K562 (cell line): ENCODE results near the gene FOXO3. TPM values are rescaled to one million over a fixed set of nuclear protein-coding genes. Genes with fewer than 3 reads are reported as not detected.

ENCODE experiments used
- ARNT ChIP-seq, 2 experiments: fragments of 450-650 bp; IDR thresholded peaks; 2 replicates each; pipeline ENCODE4 v1.6.1; 2016; ENCODE audit warnings: mild to moderate bottlenecking in 1 of 2
- CBX1 ChIP-seq: sonication (generic); IDR thresholded peaks from 2 replicates; pipeline ENCODE4 v1.6.1; 2016; ENCODE audit warnings: antibody characterized with exemption, low read depth, mild to moderate bottlenecking
- FIP1L1 ChIP-seq: fragments of 200-400 bp; formaldehyde crosslinking; IDR thresholded peaks from 2 replicates; pipeline ENCODE4 v1.6.1; 2018; ENCODE audit warnings: mild to moderate bottlenecking, low read depth, low read length; ENCODE audit not compliant: poor library complexity, severe bottlenecking
- ILK ChIP-seq: fragments of 450-650 bp; IDR thresholded peaks from 2 replicates; pipeline ENCODE4 v1.6.1; 2016; ENCODE audit warnings: missing genetic modification characterization, low read depth, mild to moderate bottlenecking, missing compliant biosample characterization, moderate library complexity, borderline replicate concordance
- MAFF ChIP-seq: IDR thresholded peaks from 2 replicates; pipeline ENCODE4 v1.6.1; 2012; ENCODE audit warnings: low read length, improper control_type of control experiment
- NR2C1 ChIP-seq, 2 experiments: fragments of 450-650 bp; IDR thresholded peaks; 2 replicates each; pipeline ENCODE4 v1.6.1; 2017; ENCODE audit warnings: mild to moderate bottlenecking in 2 of 2, antibody characterized with exemption in 1 of 2, inconsistent platforms in 1 of 2, missing compliant biosample characterization in 1 of 2, missing genetic modification characterization in 1 of 2
- SNIP1 ChIP-seq: fragments of 450-650 bp; IDR thresholded peaks from 2 replicates; pipeline ENCODE4 v1.7.1; 2017; ENCODE audit warnings: low read depth, mild to moderate bottlenecking
- YY1 ChIP-seq, 3 experiments: IDR thresholded peaks; 2 replicates each; pipeline ENCODE4 v1.6.1; 2011; ENCODE audit warnings: low read length in 2 of 3, mild to moderate bottlenecking in 2 of 3, moderate library complexity in 2 of 3, borderline replicate concordance in 1 of 3, control low read depth in 1 of 3, low read depth in 1 of 3; ENCODE audit not compliant: insufficient read depth in 3 of 3, insufficient replicate concordance in 2 of 3, control insufficient read depth in 1 of 3, insufficient read length in 1 of 3; ENCODE audit errors: extremely low read depth in 1 of 3
- ZFP36 ChIP-seq: fragments of 150-350 bp; IDR thresholded peaks from 2 replicates; pipeline ENCODE4 v1.6.1; 2018; ENCODE audit warnings: low read length, low read depth; ENCODE audit not compliant: partially characterized antibody
- ZNF175 ChIP-seq: fragments of 200-800 bp; sonication (Bioruptor generic); IDR thresholded peaks from 2 replicates; pipeline ENCODE4 v1.6.1; 2016; ENCODE audit warnings: low read depth, mild to moderate bottlenecking, missing genetic modification characterization, missing compliant biosample characterization
- ZNF644 ChIP-seq: fragments of 200-800 bp; sonication (Bioruptor generic); IDR thresholded peaks from 2 replicates; pipeline ENCODE4 v1.6.1; 2016; ENCODE audit warnings: low read depth, missing genetic modification characterization, missing compliant biosample characterization
- polyA plus RNA-seq, 8 experiments: library from polyadenylated mRNA; depleted of rRNA in 4 of 8; stranded (reverse) in 5 of 8; unstranded in 3 of 8; fragments of >200 nt; fragmentation: Nextera tagmentation in 2 of 8; fragmentation: Illumina TruSeq in 1 of 8; extraction: Ambion mirVana in 2 of 8; extraction: Trizol in 1 of 8; gene quantifications; 2 replicates each; pipeline versions ENCODE4 v1.2.1 to v1.2.3, GENCODE V29; 2011 to 2014; ENCODE audit warnings: inconsistent platforms in 1 of 8, missing spikeins in 1 of 8
- total RNA-seq, 7 experiments: library from RNA; depleted of rRNA in 6 of 7; stranded (reverse); fragments of >200 nt in 6 of 7; fragmentation: Illumina TruSeq in 2 of 7; extraction: Trizol in 2 of 7; gene quantifications; 2 replicates each; pipeline versions ENCODE4 v1.2.1 to v1.2.3, GENCODE V29; 2011 to 2021; ENCODE audit warnings: low replicate concordance in 1 of 7
- TF ChIP-seq, protein P1 (sequence below): sonication (generic); formaldehyde crosslinking; IDR thresholded peaks from 2 replicates; pipeline ENCODE4 v1.5.0; 2020; ENCODE audit warnings: missing genetic modification reagents
- TF ChIP-seq, protein P2 (sequence below), 3 experiments: fragments of 200-800 bp in 1 of 3; sonication (Bioruptor generic) in 1 of 3; sonication (generic) in 1 of 3; formaldehyde crosslinking in 1 of 3; IDR thresholded peaks; 2 replicates each; pipeline versions ENCODE4 v1.6.1 to v1.8.0; 2016 to 2022; ENCODE audit warnings: mild to moderate bottlenecking in 2 of 3, missing compliant biosample characterization in 2 of 3, missing genetic modification characterization in 2 of 3, missing genetic modification reagents in 1 of 3

Gene FOXO3
- total and polyA plus RNA-seq, 9 of the 15 experiments (the other 6 are each of a cell fraction or from before 2014, with no cell fraction given) = 3.0 to 14.6 (median 6.0) TPM

DNA sequence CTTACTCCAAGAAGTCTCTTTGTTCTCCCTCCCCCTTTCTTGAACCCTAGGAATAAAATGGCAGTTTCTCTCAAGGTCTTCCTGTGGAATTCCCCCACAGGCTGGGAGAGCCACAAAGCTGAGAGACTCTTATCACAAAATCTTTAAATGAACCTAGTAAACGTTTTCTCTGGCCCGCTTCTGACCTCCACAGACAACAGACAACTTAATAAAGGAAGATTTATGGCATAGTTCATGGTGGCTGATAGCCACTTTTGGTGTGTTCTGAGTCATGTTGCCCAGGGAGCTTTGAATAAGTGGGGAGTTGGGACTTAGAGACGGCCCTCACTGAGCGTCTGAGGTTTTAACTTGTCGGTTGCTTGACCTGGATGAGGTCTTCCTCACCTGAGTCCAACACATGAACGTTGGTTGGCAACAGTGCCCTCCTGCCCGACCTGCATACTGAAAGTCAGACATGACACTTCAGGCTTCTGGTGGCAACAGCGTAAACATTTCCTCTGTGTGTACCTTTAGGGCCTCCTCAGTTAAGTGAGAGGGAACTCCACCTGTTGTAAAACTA, 124.1 kb downstream of the FOXO3 start (continued):
- no peak for TF ChIP-seq ARNT (IDR thresholded peaks at IDR 0.05)
- TF ChIP-seq ZNF175 (CRISPR knock-in tag) = no peak
- TF ChIP-seq, protein P1, sequence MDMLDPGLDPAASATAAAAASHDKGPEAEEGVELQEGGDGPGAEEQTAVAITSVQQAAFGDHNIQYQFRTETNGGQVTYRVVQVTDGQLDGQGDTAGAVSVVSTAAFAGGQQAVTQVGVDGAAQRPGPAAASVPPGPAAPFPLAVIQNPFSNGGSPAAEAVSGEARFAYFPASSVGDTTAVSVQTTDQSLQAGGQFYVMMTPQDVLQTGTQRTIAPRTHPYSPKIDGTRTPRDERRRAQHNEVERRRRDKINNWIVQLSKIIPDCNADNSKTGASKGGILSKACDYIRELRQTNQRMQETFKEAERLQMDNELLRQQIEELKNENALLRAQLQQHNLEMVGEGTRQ (CRISPR knock-in tag) = no peak
- no peak for TF ChIP-seq FIP1L1
- TF ChIP-seq ZNF644 = no peak
- no peak for TF ChIP-seq ZFP36
- TF ChIP-seq SNIP1 = no peak
- no peak for TF ChIP-seq NR2C1 (IDR thresholded peaks at IDR 0.05)
- TF ChIP-seq NR2C1 (tag; IDR thresholded peaks at IDR 0.05) = no peak
- no peak for TF ChIP-seq CBX1
- no peak for TF ChIP-seq MAFF
- TF ChIP-seq ILK = no peak
- no peak for TF ChIP-seq YY1 (IDR thresholded peaks at IDR 0.05; ENCODE audit: borderline replicate concordance in 1 of 3, control insufficient read depth in 1 of 3, extremely low read depth in 1 of 3, insufficient read depth in 3 of 3, insufficient read length in 1 of 3, insufficient replicate concordance in 2 of 3, low read depth in 1 of 3, low read length in 2 of 3)
- TF ChIP-seq, protein P2, sequence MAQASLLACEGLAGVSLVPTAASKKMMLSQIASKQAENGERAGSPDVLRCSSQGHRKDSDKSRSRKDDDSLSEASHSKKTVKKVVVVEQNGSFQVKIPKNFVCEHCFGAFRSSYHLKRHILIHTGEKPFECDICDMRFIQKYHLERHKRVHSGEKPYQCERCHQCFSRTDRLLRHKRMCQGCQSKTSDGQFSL (CRISPR knock-in tag; IDR thresholded peaks at IDR 0.05) = no peak
- TF ChIP-seq, protein P2 (tag; IDR thresholded peaks at IDR 0.05) = no peak
